Kidney capillary endothelial cell (primary cell): ENCODE results near the gene RGS9.
"Not testable (repeated sequence)": the region's sequence is repeated elsewhere in the genome, so short reads cannot be mapped to it uniquely, and the experiment has no call there.

Source experiments
- DNase-seq: peaks from one replicate; pipeline ENCODE4 v3.0.0-alpha.2; 2018; ENCODE audit warnings: low spot score

The RGS9 gene

GRCh38 chr17:65115839-65116238, 21.3 kb upstream of the RGS9 start:
- DNase-seq, result no peak

DNA sequence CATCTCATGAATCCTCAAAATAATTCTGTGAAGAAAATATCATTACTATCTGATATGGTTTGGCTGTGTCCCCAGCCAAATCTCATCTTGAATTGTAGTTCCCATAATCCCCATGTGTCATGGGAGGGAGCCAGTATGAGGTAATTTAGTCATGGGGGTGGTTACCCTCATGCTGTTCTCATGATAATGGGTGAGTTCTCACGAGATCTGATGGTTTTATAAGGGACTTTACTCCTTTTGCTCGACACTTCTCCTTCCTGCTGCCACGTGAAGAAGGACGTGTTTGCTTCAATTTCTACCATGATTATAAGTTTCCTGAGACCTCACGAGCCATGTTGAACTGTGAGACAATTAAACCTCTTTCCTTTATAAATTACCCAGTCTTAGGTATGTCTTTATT, 20.7 kb upstream of the RGS9 start:
- DNase-seq, result not testable (repeated sequence)

DNA sequence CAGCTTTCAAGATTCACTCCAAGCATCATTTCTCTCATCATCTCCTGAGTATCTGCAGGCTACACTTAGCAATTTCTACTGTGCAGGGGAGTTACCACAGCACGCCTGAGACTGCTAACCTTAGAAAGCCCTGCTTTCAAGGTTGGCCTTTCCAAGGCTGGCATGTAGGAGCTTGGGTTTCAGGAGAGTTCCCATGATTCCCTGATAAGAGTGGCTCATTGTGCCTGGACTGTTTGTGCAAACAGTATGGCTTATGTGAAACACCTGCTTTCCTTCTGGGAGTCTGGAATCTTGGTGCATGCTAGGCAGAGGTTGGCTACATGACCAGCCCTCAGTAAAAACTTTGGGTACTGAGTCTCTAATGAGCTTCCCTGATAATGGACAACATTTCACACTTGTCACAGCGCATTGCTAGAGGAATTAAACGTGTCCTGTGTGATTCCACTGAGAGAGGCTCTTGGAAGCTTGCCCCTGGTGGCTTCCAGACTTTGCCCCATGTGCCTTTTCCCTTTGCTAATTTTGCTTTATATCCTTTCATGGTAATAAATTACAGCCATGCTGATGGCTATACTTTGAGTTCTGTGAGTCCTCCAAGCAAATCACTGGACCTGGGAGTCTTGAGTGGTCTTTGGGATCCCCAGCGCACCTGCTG, 19.7 kb upstream of the RGS9 start:
- no peak for DNase-seq

DNA sequence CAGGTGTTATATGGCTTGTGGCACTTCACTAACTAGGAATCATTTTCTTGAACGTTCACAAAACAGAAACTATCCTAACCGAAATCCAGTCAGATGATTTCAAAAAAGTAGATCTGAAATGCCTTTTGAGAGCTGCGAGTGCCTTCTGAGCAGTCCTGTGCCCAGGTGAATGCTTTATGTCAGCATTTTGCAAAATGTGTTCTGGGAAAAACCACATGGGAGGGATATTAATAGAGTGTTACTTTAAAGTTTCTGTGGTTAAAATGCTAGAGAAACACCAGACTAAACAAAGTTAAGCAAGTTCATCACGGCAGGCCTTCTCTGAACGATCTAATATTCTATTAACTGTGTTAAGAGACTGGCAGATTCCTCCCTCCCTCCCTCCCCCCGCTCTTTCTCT, 15.8 kb upstream of the RGS9 start:
- DNase-seq, result no peak

DNA sequence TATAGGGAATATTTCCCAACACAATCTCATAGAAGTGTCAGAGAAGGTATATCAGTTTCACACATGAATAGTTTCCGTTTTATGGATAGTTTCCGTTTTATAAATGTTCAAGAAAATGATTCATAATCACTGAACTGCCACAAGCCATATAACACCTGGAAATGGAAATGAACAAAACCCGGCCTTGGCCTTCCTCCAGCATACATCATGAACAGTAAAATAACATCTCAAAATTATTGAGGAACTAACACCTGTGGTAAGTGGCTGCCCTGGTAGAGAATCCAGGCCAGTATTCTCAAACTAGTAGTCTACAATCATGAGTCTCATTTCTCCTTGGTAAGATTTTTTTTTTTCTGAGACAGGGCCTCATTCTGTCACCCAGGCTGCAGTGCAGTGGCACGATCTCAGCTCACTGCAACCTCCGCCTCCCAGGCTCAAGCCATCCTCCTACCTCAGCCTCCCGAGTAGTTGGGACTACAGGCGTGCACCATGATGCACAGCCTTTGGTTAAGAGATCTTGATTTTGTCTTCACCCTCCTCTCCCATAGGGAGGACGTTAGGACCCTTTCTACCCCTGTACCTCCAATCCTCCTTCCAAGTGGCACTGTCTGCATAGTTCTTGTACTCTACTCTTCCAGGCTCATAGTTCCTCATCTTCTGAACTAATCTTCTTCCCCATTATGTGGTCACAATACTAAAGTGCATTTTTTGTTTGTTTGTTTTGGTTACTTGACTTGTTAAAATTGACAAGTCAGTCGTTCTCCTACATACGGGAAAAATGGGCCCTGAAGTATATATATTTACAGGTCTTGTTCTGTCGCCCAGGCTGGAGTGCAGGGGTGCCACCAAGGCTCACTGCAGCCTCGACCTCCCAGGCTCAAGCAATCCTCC, 15.0 kb upstream of the RGS9 start:
- no peak for DNase-seq

DNA sequence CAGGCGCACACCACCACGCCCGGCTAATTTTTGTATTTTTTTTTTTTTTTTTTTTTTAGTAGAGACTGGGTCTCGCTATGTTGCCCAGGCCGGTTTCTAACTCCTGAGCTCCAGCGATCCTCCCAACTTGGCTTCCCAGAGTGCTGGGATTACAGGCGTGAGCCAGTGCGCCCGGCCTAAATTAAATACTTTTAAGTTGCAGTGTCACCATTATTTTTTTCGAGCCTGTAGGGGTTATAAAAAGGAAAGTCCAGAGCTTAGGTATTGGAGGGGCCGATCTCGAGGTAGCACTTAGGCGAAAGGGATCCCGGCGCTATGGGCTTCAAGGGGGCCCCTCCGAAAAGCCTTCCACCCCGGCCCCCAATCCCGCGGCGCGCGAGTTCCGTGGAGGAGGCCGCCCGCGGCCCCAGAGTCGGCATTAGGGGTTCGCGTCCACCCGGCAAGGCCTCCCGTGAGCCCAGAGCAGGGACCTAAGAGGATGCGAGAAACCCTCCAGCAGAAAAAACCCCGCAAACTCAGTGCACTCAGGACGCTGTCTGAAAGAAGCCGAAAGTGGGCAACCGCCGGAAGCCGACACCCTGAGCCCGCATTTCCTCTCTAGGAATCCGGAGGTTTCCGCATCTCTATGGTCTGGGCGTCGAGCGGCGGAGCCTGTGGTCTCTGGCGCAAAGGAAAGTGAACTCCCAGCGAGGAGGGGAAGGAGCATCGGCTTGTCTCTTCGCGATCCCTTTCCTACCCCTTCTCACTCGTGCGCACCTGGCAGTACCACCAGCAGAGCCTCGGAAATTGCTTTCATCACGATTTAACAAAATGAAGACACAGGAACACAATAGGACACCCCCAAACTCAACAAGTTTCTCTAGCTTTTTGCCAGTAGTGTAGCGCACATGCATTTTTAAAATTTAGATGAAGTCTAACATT, 14.1 kb upstream of the RGS9 start:
- peak; percentile 80 for DNase-seq

GRCh38 chr17:65123757-65124675, 13.2 kb upstream of the RGS9 start:
- no peak for DNase-seq

GRCh38 chr17:65130832-65131231, 6.3 kb upstream of the RGS9 start:
- DNase-seq, result no peak

GRCh38 chr17:65131240-65131639, 5.9 kb upstream of the RGS9 start:
- no peak for DNase-seq

- DNase-seq, result peak; percentile 57
These were observed 5.2 kb upstream of the RGS9 start for GRCh38 chr17:65131946-65132345.

GRCh38 chr17:65134035-65134434, 3.1 kb upstream of the RGS9 start:
- no peak for DNase-seq

DNA sequence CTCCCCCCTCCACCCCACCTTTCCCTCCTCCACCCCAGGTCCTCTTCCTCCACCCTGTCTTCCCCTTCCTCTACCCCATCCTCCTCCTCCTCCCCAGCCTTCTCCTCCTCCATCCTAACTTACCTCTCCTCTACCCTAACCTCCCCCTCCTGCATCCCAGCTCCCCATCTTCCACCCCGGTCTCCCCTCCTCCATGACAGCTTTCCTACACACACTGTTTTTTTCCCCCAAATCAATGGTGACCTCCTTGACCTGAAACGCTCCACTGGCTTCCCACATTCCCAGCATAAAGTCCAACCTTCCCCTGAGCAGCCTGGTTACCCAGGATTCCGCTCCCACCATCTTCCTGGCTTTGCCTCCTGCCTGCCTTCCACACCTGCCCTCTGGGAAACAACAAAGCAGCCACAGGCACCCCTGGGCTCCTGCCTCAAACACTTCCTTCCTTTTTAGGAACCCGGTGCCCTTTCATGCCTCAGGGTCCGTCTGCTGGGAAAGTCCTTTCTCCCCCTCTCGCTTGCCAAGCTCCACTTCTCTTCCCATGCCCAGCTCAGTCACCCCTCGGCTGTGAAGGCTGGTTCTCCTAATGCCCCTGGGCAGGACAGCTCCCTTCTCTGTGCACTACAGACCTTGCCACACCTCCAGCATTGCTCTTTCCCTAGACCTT, 2.1 kb downstream of the RGS9 start:
- DNase-seq, result no peak

DNA sequence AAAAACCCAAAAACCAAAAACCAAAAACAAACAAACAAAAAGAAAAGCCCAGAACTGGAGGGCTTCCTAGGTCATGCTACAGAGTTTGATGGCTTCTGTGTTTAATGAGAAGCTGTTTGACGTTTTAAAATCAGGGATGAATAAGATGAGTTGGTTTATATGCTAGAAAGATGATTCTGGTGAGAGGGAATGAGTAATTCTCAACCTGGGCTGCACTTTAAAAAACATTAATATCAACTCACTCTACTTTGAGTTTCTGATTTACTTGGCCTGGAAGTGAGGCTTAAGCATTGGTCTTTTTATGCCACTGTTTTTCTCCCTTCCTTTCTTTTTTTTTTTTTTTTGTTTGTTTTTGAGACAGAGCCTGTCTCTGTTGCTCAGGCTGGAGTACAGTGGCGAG, 5.1 kb downstream of the RGS9 start:
- DNase-seq, result no peak

GRCh38 chr17:65143889-65144604, 6.9 kb downstream of the RGS9 start:
- no peak for DNase-seq

- DNase-seq, result no peak
These were observed 8.6 kb downstream of the RGS9 start for GRCh38 chr17:65145743-65146142.

- DNase-seq, result no peak
These were observed 10.8 kb downstream of the RGS9 start for GRCh38 chr17:65147955-65148354.

GRCh38 chr17:65154770-65155589, 17.8 kb downstream of the RGS9 start:
- peak; percentile 60 for DNase-seq

DNA sequence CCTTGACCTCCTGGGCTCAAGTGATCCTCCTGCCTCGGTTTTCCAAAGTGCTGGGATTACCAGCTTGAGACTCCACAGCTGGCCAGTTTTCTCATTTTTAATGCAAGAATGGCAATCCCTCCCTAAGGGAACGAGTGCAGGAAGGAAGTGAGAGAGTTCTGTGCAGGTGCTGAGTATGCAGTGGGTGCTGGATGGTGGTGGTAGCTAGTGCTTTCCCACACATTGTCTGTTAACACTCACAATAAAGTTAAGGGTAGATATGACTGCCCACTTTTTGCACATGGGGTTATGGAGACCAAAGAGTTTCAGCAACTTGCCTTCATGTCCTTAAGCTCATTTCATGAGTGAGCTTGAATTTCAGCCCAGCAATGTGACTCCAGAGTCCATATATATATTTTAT, 18.5 kb downstream of the RGS9 start:
- DNase-seq, result no peak

GRCh38 chr17:65156185-65156834, 19.1 kb downstream of the RGS9 start:
- DNase-seq, result no peak
